Activated CD4-positive, alpha-beta T cell treated with anti-CD3 and anti-CD28 coated beads, Interleukin-2, amount 50 U/mL, for 24 hours (primary cell): ENCODE data around the gene KRTAP10-2.
"Not testable (repeated sequence)": the region's sequence is repeated elsewhere in the genome, so short reads cannot be mapped to it uniquely, and the experiment has no call there.

Source experiments
- DNase-seq, 2 donors: peaks; one replicate each; pipeline ENCODE4 v3.0.0-alpha.2; 2020; ENCODE audit warnings: low read depth in 1 of 2, low spot score in 1 of 2

The KRTAP10-2 gene

DNA sequence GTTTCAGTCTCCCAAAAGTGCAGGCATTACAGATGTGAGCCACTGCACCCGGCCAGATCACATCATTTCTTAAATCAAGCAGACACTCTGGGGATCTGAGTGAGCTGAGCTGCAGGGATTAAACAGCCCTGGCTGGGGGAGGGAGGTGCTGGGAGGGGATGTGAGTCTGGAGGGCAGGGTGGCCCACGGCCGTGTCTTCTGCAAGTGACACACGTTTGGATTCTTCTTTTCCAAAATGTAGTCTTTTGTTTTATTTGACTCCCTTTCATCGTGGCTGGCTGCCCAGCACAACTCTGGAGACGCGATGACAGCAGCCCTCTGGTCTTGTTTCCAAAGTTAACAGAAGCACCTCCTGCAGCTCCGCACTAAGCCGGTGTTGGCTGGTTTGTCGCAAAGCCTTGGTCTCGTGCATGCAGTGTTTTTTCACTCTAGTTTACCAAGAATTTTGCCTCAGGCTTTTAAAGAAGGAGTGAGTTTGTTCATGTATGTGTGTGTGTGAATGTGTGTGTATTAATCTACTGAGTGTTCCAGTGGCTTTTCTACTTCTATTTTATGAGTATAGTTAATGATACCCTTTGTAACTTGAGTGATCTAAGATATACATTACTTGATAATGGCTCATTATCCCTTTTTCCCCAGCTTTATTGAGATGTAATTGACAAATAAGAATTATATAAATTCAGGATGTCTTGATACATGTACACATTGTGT lies 31.9 kb upstream of the KRTAP10-2 start:
- no peak for DNase-seq

DNA sequence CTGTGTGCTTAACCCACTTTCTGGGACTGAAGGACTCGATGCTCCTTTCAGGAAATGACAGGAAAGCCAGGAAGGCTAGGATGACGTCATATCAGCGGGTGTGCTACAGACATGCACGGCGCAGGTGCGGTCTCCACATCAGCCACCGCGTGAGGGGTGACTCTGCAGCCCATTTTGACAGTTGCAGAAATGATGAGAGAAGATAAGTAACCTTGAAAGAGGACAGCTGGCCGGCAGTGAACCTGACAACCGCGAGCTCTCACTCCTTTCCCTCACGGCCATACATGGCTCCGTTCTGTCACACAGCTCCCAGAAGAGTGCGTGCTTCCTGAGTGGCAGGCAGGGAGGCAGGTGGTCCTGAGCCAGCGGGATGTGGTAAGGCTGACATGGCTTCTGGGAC lies 30.8 kb upstream of the KRTAP10-2 start:
- no peak for DNase-seq

DNA sequence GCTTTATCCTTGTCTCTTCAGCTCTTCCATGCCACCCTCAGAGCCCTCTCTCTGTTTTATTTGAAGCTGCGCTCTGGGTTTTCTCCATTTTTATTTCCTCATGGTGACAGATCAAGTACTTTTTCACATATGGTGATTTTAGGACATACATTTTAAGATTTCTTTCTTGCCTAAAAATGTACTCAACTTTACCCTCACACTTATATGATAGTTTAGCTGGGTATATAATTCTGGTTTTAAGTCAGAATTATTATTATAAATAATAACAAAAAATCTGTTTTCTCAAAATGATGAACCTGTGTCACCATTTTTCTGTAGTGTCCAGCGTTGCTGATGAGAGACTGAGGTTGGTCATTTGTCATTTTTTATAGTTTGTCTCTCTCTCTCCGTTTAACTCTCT lies 29.9 kb upstream of the KRTAP10-2 start:
- DNase-seq = no peak

DNA sequence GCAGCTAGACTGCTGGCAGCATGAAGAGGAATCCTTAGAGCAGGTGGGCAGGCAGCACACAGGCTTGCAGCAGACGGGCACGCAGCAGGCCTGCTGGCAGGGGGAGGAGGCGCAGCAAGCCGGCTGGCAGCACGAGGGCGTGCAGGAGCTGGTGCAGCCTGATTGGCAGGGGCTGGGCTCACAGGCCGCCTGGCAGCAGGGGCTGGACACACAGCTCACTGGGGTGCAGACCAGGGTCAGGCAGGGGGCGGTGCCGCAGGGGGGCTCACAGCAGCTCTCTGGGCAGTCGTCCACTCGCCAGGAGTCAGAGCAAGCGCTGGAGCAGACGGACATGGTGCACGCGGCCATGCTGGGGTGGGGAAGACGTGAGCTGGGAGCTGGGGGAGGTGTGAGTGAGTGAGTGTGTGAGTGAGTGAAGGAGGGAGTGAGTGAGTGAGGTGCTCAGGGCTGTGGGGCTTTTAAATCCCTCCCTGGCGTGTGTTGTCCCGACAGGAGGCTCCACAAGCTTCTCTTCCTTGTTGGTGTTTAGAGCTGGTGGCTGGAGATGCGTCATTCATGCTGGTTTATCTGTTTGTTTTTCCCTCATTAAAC lies 29.0 kb upstream of the KRTAP10-2 start, which contains the start of gene KRTAP10-5:
TSS of gene KRTAP10-5 (minus strand) at position 374 of the 591 bp plus-strand sequence. CDS start at position 348, 26 bp downstream.
- DNase-seq = not testable (repeated sequence)

GRCh38 chr21:44579833-44580144 lies 28.5 kb upstream of the KRTAP10-2 start:
- no peak for DNase-seq

DNA sequence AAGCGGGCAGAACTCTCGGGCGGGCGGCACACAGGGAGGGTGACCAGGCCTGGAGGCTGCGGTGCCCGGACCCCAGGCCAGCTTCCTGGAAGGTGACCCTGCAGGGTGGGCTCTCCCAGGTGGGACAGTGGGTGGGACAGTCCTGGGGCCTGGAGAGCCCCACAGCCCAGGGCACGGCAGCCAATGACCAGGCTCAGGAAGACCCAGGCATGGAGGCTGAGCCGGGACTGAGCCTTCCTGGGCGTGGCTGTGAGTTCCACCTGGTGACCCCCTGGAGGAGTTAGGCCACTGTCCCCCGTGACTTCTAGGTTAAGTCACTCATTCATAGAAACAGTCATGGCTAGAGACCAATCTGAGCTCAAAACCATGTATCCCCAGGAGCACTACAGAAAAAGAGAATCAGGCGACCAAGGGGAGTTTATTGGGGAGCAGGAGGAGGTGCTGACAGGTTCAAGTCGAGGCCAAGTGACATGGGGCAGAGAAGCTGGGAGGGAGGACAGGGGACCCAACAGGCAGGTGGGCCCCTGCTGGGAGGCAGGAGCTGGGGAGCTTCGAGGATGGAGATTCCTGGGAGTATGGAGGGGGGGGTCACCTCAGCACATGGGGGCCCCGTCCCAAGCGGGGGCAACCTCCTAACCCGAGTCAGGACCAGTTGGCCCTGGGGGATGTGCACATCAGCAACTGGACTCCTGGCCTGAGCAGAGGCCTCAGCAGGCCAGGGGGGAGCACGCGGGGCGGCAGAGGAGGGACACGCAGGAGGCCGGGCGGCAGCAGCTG lies 27.9 kb upstream of the KRTAP10-2 start:
- DNase-seq = no peak

GRCh38 chr21:44578371-44579055 lies 27.2 kb upstream of the KRTAP10-2 start:
- no peak for DNase-seq

GRCh38 chr21:44576025-44576420 lies 24.7 kb upstream of the KRTAP10-2 start:
- DNase-seq = no peak

- no peak for DNase-seq
These were observed 24.2 kb upstream of the KRTAP10-2 start for GRCh38 chr21:44575307-44576024.

GRCh38 chr21:44574457-44575306 lies 23.4 kb upstream of the KRTAP10-2 start:
- no peak for DNase-seq

GRCh38 chr21:44573630-44574456 lies 22.5 kb upstream of the KRTAP10-2 start, which contains the start of gene KRTAP10-4:
Gene KRTAP10-4, plus strand, starts transcription at chr21:44573729. Its CDS starts 30 bp downstream, at chr21:44573759.
- DNase-seq = not testable (repeated sequence)

- no peak for DNase-seq
These were observed 21.8 kb upstream of the KRTAP10-2 start for GRCh38 chr21:44572959-44573583.

GRCh38 chr21:44571844-44572782 lies 20.8 kb upstream of the KRTAP10-2 start:
- DNase-seq = no peak

DNA sequence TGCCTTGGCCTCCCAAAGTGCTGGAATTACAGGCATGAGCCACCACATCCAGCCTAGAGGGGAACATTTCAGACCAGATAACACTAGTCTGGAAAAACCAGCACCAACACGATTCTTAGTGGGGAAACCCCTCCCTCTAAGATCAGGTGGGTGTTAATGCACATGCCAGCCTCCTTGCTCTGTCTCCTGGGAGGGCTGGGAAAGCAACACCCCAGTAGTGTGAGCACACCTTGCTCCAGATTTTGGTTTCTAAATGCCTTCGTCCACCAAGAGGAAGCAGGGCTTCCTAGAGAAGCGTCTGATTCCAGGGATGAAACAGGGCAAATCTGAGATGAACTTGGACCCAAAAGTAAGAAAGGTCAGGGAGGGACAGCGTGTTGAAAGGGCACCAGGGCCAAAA lies 20.0 kb upstream of the KRTAP10-2 start:
- DNase-seq = no peak

- no peak for DNase-seq
These were observed 18.7 kb upstream of the KRTAP10-2 start for GRCh38 chr21:44569861-44570517.

DNA sequence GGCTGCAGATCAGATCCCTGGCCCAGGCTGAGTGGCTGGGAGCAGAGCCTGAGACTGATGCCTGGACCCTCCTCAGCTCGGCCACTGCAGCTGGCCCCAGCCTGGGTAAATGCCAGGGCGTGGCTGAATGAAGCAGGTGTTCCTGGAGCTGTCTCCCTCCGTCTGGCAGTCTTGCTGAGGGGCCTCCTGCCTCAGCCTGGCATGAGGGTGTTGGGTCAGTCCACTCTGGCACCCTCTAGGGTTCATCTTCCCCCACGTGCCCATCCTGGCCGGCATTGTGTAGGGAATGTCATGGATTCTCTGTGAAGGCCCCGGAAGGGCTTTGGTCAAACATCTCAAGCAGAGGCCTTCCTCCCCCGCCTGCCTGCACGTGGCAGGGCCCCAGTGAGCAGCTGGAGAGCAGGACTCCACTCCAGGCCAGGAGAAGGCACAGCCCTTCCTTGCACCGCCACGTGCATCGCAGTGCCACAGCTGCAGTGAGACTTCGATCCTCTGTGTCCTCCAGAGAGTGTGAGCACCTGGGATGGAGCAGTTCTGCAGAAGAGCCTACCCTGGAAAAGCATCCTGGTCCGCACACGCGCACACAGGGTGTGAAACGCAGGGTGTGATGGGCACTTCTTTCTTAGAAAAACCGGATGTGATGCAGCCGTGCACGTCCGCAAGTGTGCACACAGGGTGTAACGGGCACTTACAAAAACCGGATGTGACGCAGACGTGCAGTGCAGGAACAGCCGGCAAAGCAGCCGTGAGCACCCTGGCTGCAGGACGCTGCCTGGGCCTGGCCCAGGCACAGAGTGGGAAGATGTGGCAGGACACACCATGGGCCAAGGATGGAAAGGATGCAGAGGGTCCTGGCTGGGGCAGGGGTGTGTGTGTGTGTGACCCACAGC lies 17.6 kb upstream of the KRTAP10-2 start:
- no peak for DNase-seq
